Bronchial epithelial cell (primary cell): ENCODE results near the gene PAK1. TPM values are rescaled to one million over a fixed set of nuclear protein-coding genes. Genes with fewer than 3 reads are reported as not detected.

Experiments
- DNase-seq: peaks from one replicate; pipeline ENCODE4 v3.0.0-alpha.2; 2010; ENCODE audit warnings: low read depth
- FAIRE-seq: peaks from 2 replicates; lab custom pipeline; 2011; peaks lifted over from hg19 to GRCh38; lab: Jason Lieb, UNC
- H3K27me3 ChIP-seq: 2 replicates; pipeline ENCODE4 v1.5.1; 2011; ENCODE audit warnings: low read length; ENCODE audit not compliant: control insufficient read depth, insufficient read depth
- H3K36me3 ChIP-seq: 2 replicates; pipeline ENCODE4 v1.5.1; 2011; ENCODE audit warnings: low read length; ENCODE audit not compliant: control insufficient read depth, insufficient read depth
- H3K4me3 ChIP-seq: 2 replicates; pipeline ENCODE4 v1.5.1; 2011; ENCODE audit warnings: mild to moderate bottlenecking, low read depth, low read length, control low read depth
- total RNA-seq: library from RNA; depleted of rRNA; stranded (reverse); fragments of >200 nt; gene quantifications from 2 replicates; pipeline ENCODE4 v1.2.1, GENCODE V29; 2014
- TF ChIP-seq, protein P1 (sequence below): IDR thresholded peaks from 2 replicates; pipeline ENCODE4 v1.5.1; 2011; ENCODE audit warnings: mild to moderate bottlenecking, moderate library complexity, low read length, control low read depth, inconsistent platforms; ENCODE audit not compliant: insufficient read depth, severe bottlenecking

The PAK1 gene
- total RNA-seq, 1 donor from 2014 or later, result 35.8 TPM

DNA sequence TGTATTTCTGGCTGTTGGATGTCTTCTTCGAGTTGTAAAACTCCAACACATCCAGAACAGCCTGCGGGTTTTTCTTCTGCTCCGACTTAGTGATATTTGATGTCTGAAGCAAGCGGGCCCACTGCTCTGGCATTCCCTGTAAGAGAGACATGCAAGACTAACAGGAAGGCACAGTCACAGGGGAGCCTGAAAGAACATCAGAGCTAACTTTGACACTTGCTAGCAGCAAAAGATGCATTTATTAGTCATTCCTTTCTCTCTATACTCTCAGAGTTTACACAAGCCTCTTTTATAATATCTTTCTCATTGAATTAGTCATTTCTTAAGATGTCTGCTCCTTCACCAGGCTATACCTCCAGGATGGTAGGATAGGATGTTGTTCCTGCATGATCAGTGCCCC, 94.6 kb downstream of the PAK1 start:
- Histone ChIP-seq H3K36me3 (peaks cover 3% of the 10 kb centered on the region), H3K27me3 (no peaks in the 10 kb centered on the region), H3K4me3 (no peak overlapping the region)
- DNase-seq (peak; percentile 46), FAIRE-seq (no peak)
- TF ChIP-seq, protein P1, sequence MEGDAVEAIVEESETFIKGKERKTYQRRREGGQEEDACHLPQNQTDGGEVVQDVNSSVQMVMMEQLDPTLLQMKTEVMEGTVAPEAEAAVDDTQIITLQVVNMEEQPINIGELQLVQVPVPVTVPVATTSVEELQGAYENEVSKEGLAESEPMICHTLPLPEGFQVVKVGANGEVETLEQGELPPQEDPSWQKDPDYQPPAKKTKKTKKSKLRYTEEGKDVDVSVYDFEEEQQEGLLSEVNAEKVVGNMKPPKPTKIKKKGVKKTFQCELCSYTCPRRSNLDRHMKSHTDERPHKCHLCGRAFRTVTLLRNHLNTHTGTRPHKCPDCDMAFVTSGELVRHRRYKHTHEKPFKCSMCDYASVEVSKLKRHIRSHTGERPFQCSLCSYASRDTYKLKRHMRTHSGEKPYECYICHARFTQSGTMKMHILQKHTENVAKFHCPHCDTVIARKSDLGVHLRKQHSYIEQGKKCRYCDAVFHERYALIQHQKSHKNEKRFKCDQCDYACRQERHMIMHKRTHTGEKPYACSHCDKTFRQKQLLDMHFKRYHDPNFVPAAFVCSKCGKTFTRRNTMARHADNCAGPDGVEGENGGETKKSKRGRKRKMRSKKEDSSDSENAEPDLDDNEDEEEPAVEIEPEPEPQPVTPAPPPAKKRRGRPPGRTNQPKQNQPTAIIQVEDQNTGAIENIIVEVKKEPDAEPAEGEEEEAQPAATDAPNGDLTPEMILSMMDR, result no peak

- H3K4me3 ChIP-seq, result no peak overlapping the region
- H3K27me3 ChIP-seq, result no peaks in the 10 kb centered on the region
- peaks cover 3% of the 10 kb centered on the region for H3K36me3 ChIP-seq
- TF ChIP-seq, protein P1, result no peak
- FAIRE-seq (no peak), DNase-seq (no peak)
These were observed 96.2 kb downstream of the PAK1 start for GRCh38 chr11:77377734-77378133.

DNA sequence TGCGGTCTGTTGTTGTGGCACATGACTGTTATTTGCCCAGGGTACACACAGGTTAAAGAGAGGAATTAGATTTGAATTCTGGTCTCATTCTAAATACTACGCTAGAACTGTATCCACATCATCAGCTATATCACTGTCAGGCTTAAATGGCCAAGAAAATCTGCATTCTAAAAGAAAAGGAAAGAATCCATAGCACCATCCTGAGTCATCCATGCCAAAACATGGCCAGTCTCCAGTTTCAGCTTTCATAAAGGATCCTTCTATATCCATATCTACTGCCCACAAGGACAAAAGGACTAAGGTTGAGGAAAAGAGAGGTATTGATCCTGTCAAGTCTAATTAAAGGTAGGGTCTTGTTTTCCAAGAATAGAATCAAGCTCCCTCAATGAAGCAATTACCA, 98.8 kb downstream of the PAK1 start:
- DNase-seq (peak; percentile 29), FAIRE-seq (no peak)
- no peak overlapping the region for H3K4me3 ChIP-seq
- H3K36me3 ChIP-seq, result peaks cover 3% of the 10 kb centered on the region
- TF ChIP-seq, protein P1, result no peak
- no peaks in the 10 kb centered on the region for H3K27me3 ChIP-seq

DNA sequence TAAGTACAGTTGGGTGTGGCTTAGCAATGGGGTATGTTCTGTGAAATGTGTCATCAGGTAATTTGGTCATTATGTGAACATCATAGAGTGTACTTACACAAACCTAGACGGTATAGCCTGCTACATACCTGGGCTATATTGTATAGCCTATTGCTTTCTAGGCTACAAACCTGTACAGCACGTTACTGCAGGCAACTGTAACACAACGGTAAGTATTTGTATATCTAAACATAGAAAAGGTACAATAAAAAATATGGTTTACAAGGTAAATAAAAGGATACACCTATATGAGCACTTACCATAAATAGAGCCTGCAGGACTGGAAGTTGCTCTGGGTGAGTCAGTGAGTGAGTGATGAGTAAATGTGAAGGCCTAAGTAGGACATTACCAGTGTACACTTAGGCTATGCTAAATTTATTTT, 99.3 kb downstream of the PAK1 start:
- TF ChIP-seq, protein P1, result no peak
- H3K27me3 ChIP-seq, result no peaks in the 10 kb centered on the region
- peaks cover 3% of the 10 kb centered on the region for H3K36me3 ChIP-seq
- no peak overlapping the region for H3K4me3 ChIP-seq
- no peak for FAIRE-seq
- peak; percentile 85 for DNase-seq

- H3K27me3 ChIP-seq, result no peaks in the 10 kb centered on the region
- no peak overlapping the region for H3K4me3 ChIP-seq
- TF ChIP-seq, protein P1, result no peak
- peaks cover 3% of the 10 kb centered on the region for H3K36me3 ChIP-seq
- FAIRE-seq, result no peak
- no peak for DNase-seq
These were observed 99.8 kb downstream of the PAK1 start for GRCh38 chr11:77374108-77374507.

DNA sequence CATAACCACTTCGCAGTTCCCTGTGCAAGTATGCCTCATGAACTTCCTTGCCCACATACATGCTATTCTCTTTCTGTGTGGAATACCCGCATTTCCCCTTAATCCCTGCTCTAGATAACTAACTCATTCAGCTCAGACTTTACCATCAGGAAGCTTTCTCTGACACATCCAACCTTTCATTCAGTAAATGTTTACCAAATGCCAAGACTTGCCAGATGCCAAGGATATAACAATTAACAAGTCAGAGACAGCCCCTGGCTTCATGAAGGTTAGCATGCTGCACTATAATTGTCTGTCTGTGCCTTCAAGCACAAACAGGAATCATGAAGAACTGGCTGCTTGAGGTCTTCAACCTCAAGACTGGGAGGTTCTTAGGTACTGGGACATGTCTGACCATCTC, 101.2 kb downstream of the PAK1 start:
- Histone ChIP-seq H3K27me3 (no peaks in the 10 kb centered on the region), H3K4me3 (no peak overlapping the region), H3K36me3 (peaks cover under 1% of the 10 kb centered on the region)
- TF ChIP-seq, protein P1, result no peak
- peak; percentile 36 for DNase-seq
- FAIRE-seq, result no peak
